Measurements from ENCODE around the gene AZU1.
"Not testable (repeated sequence)": the region's sequence is repeated elsewhere in the genome, so short reads cannot be mapped to it uniquely, and the experiment has no call there.

Gene AZU1

DNA sequence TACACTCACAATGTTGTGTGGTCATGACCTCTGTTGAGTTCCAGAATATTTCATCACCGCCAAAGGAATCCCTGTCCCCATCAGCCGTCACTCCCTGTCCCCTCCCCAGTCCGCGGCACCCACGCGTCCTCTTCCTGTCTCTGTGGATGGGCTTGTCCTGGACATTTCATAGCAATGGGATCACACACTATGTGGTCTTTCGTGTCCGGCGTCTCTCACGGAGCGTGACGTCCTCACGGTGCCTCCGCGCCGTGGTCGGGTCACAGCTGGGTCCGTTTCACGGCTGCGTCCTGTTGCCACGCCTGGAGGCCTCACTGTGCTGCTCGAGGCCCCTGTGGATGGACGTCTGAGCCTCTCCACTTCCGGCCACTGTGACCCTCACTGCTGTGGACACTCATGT lies 6.6 kb downstream of the AZU1 start:
- Histone ChIP-seq H3K79me2 (ENCODE audit: insufficient read depth, low read length) (no peaks in the 10 kb centered on the region), H3K9ac (ENCODE audit: low read length) (no peak overlapping the region), H3K36me3 (ENCODE audit: low read length) (no peaks in the 10 kb centered on the region), H3K9me2 (replicated peaks; ENCODE audit: insufficient read depth, low read length) (no peaks in the 10 kb centered on the region), H3K4me3 (ENCODE audit: insufficient read depth, low read length, poor library complexity, severe bottlenecking) (no peak overlapping the region), H3F3A (ENCODE audit: insufficient read depth) (no peaks in the 10 kb centered on the region), H3K27ac (ENCODE audit: low read depth, low read length) (no peak overlapping the region), H3K27me3 (ENCODE audit: low read length) (no peaks in the 10 kb centered on the region), H2AFZ (ENCODE audit: low read depth, low read length, severe bottlenecking) (no peak overlapping the region), H4K20me1 (ENCODE audit: low read depth, low read length) (no peaks in the 10 kb centered on the region), H3K9me3 (ENCODE audit: insufficient read depth, low read length) (no peaks in the 10 kb centered on the region), H3K4me2 (ENCODE audit: low read depth, low read length, poor library complexity, severe bottlenecking) (no peak overlapping the region)
- no peak for TF ChIP-seq EZH2phosphoT487 (conservative IDR thresholded peaks at IDR 0.05; ENCODE audit: low read length)
- TF ChIP-seq, protein P1, sequence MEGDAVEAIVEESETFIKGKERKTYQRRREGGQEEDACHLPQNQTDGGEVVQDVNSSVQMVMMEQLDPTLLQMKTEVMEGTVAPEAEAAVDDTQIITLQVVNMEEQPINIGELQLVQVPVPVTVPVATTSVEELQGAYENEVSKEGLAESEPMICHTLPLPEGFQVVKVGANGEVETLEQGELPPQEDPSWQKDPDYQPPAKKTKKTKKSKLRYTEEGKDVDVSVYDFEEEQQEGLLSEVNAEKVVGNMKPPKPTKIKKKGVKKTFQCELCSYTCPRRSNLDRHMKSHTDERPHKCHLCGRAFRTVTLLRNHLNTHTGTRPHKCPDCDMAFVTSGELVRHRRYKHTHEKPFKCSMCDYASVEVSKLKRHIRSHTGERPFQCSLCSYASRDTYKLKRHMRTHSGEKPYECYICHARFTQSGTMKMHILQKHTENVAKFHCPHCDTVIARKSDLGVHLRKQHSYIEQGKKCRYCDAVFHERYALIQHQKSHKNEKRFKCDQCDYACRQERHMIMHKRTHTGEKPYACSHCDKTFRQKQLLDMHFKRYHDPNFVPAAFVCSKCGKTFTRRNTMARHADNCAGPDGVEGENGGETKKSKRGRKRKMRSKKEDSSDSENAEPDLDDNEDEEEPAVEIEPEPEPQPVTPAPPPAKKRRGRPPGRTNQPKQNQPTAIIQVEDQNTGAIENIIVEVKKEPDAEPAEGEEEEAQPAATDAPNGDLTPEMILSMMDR (IDR thresholded peaks at IDR 0.05; ENCODE audit: insufficient read depth, low read length, poor library complexity, severe bottlenecking): no peak

DNA sequence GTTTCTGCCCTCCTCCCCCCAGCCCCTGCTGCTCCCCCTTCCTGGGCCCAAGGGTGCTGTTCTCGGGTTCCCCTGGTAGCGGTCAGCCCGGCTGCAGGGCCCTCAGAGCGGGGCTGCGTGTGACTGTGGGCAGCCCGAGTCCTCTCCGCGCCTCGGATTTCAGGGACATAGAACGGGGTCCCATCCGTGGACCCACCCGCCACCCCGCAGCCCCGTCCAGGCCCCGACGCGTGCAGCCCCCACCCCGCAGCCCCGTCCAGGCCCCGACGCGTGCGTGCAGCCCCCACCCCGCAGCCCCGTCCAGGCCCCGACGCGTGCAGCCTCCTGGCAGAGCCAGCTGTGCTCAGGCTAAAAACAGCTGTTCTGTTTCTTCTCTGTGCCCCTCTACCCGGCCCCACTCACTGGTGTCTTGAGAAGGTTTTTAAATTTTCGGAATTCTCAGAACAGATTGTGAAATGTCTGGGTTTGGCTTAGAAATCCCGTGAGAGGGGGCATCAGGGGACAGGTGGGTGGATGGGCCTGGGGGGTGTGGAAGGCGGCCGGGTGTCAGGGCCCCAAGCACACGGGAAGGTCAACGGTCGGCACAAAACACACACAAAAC lies 7.7 kb downstream of the AZU1 start:
- Histone ChIP-seq H3K9me2 (replicated peaks; ENCODE audit: insufficient read depth, low read length) (no peaks in the 10 kb centered on the region), H3K79me2 (ENCODE audit: insufficient read depth, low read length) (no peaks in the 10 kb centered on the region), H3K9me3 (ENCODE audit: insufficient read depth, low read length) (no peaks in the 10 kb centered on the region), H3K4me2 (ENCODE audit: low read depth, low read length, poor library complexity, severe bottlenecking) (no peak overlapping the region), H3K27me3 (ENCODE audit: low read length) (no peaks in the 10 kb centered on the region), H3F3A (ENCODE audit: insufficient read depth) (no peaks in the 10 kb centered on the region), H3K27ac (ENCODE audit: low read depth, low read length) (no peak overlapping the region), H2AFZ (ENCODE audit: low read depth, low read length, severe bottlenecking) (no peak overlapping the region), H4K20me1 (ENCODE audit: low read depth, low read length) (no peaks in the 10 kb centered on the region), H3K9ac (ENCODE audit: low read length) (no peak overlapping the region), H3K36me3 (ENCODE audit: low read length) (no peaks in the 10 kb centered on the region), H3K4me3 (ENCODE audit: insufficient read depth, low read length, poor library complexity, severe bottlenecking) (no peak overlapping the region)
- no peak for TF ChIP-seq EZH2phosphoT487 (conservative IDR thresholded peaks at IDR 0.05; ENCODE audit: low read length)
- TF ChIP-seq, protein P1 (IDR thresholded peaks at IDR 0.05; ENCODE audit: insufficient read depth, low read length, poor library complexity, severe bottlenecking): no peak

- H3K79me2 ChIP-seq (ENCODE audit: insufficient read depth, low read length): no peaks in the 10 kb centered on the region
- TF ChIP-seq, protein P1 (IDR thresholded peaks at IDR 0.05; ENCODE audit: insufficient read depth, low read length, poor library complexity, severe bottlenecking): no peak
- no peak for TF ChIP-seq EZH2phosphoT487 (conservative IDR thresholded peaks at IDR 0.05; ENCODE audit: low read length)
Observed at GRCh38 chr19:840519-841206, 13.0 kb downstream of the AZU1 start, which contains the start of gene PRTN3. Gene PRTN3 (plus strand): TSS chr19:840999. CDS start chr19:841009, 10 bp downstream.

GRCh38 chr19:842802-843179 lies 15.2 kb downstream of the AZU1 start:
- H3K9me3 ChIP-seq (ENCODE audit: insufficient read depth, low read length); H3K4me3 ChIP-seq (ENCODE audit: insufficient read depth, low read length, poor library complexity, severe bottlenecking); H3K9me2 ChIP-seq (replicated peaks; ENCODE audit: insufficient read depth, low read length); H4K20me1 ChIP-seq (ENCODE audit: low read depth, low read length); H3K79me2 ChIP-seq (ENCODE audit: insufficient read depth, low read length); H3K9ac ChIP-seq (ENCODE audit: low read length); H3F3A ChIP-seq (ENCODE audit: insufficient read depth); H3K4me2 ChIP-seq (ENCODE audit: low read depth, low read length, poor library complexity, severe bottlenecking); H3K36me3 ChIP-seq (ENCODE audit: low read length); H3K27me3 ChIP-seq (ENCODE audit: low read length); H3K27ac ChIP-seq (ENCODE audit: low read depth, low read length); H2AFZ ChIP-seq (ENCODE audit: low read depth, low read length, severe bottlenecking): not testable (repeated sequence)

More at GRCh38 chr19:840519-841206, 13.0 kb downstream of the AZU1 start, which contains the start of gene PRTN3:
- H3K4me2 ChIP-seq (ENCODE audit: low read depth, low read length, poor library complexity, severe bottlenecking): no peak within 1 kb of the TSS
- H3K27me3 ChIP-seq (ENCODE audit: low read length): no peaks in the 10 kb centered on the region
- H3K27ac ChIP-seq (ENCODE audit: low read depth, low read length): no peak within 1 kb of the TSS
- no peaks in the 10 kb centered on the region for H3K36me3 ChIP-seq (ENCODE audit: low read length)
- no peaks in the 10 kb centered on the region for H3K9me2 ChIP-seq (replicated peaks; ENCODE audit: insufficient read depth, low read length)
- H3F3A ChIP-seq (ENCODE audit: insufficient read depth): no peaks in the 10 kb centered on the region
- H3K9me3 ChIP-seq (ENCODE audit: insufficient read depth, low read length): no peaks in the 10 kb centered on the region
- H2AFZ ChIP-seq (ENCODE audit: low read depth, low read length, severe bottlenecking): no peak within 1 kb of the TSS
- H3K9ac ChIP-seq (ENCODE audit: low read length): no peak within 1 kb of the TSS
- no peak within 1 kb of the TSS for H3K4me3 ChIP-seq (ENCODE audit: insufficient read depth, low read length, poor library complexity, severe bottlenecking)
- no peaks in the 10 kb centered on the region for H4K20me1 ChIP-seq (ENCODE audit: low read depth, low read length)
